ENCODE measurements around the gene TMEM161B. TPM values are rescaled to one million over a fixed set of nuclear protein-coding genes. Genes with fewer than 3 reads are reported as not detected.
"Not testable (repeated sequence)": the region's sequence is repeated elsewhere in the genome, so short reads cannot be mapped to it uniquely, and the experiment has no call there.

The TMEM161B gene
- total RNA-seq, 4 donors from 2014 or later = 16.3 to 20.5 (median 18.7) TPM

DNA sequence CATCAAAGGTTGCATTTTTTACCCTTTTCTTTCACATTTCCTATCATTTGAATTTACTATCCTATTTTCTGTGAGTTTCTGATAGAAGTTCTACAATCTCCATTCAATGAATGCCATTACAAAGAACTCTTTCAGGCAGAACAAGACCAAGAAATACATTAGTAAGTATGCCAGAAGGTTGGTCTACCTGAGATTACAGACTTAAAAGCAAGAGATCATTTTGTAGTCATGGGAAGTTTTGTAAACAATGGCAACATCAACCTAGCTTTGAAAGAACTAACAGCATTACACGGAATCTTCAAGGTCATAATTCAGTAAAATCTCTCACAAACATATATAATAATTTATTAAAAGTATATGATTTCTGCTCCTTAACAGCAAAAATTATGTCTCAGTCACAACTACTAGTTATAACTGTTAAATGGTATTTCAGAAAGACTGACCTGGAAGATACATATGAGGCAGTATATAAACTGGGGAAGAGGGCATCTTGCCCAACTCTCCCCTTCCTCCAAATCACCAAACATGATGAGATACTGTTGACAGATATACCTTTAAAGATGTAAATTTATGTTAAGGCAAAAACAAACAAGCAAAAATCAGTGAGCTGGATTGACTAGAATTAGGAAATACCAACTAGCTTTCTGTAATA is 23.3 kb downstream of the TMEM161B start:
- DNase-seq (ENCODE audit: low spot score in 2 of 2) = no peak
- Histone ChIP-seq H3K9me3 (no peaks in the 10 kb centered on the region), H3K4me1 (peaks cover 0 to 4% (median 0%) of the 10 kb centered on the region in 4 donors), H3K27ac (no peak overlapping the region), H3K27me3 (no peaks in the 10 kb centered on the region), H3K36me3 (no peaks in the 10 kb centered on the region), H3K4me3 (no peak overlapping the region)
- 84 to 100% methylated on average over 1 of the region's 1 CpG for WGBS, 2 donors
- TF ChIP-seq POLR2A (IDR thresholded peaks at IDR 0.05) (no peak), EP300 (IDR thresholded peaks at IDR 0.05) (no peak)
- TF ChIP-seq, protein P1, sequence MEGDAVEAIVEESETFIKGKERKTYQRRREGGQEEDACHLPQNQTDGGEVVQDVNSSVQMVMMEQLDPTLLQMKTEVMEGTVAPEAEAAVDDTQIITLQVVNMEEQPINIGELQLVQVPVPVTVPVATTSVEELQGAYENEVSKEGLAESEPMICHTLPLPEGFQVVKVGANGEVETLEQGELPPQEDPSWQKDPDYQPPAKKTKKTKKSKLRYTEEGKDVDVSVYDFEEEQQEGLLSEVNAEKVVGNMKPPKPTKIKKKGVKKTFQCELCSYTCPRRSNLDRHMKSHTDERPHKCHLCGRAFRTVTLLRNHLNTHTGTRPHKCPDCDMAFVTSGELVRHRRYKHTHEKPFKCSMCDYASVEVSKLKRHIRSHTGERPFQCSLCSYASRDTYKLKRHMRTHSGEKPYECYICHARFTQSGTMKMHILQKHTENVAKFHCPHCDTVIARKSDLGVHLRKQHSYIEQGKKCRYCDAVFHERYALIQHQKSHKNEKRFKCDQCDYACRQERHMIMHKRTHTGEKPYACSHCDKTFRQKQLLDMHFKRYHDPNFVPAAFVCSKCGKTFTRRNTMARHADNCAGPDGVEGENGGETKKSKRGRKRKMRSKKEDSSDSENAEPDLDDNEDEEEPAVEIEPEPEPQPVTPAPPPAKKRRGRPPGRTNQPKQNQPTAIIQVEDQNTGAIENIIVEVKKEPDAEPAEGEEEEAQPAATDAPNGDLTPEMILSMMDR (IDR thresholded peaks at IDR 0.05) = no peak

DNA sequence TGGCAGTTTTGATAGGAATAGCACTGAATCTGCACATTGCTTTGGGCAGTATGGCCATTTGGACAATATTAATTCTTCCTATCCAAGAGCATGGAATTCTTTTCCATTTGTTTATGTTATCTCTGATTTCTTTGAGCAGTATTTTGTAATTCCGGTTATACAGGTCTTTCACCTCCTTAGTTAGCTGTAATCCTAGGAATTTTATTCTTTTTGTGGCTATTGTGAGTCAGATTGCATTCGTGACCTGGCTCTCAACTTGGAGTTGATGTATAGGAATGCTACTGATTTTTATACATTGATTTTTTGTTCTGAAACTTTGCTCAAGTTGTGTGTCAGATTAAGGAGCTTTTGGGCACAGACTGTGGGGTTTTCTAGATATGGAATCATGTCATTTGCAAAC is 24.0 kb downstream of the TMEM161B start:
- H3K9me3 ChIP-seq = no peaks in the 10 kb centered on the region
- 91% methylated on average over 2 of the region's 2 CpGs for WGBS, 2 donors
- H3K36me3 ChIP-seq = peaks cover 0 to 6% (median 0%) of the 10 kb centered on the region in 3 donors
- TF ChIP-seq, protein P1 (IDR thresholded peaks at IDR 0.05) = no peak
- TF ChIP-seq EP300 (IDR thresholded peaks at IDR 0.05) = no peak
- no peak for TF ChIP-seq POLR2A (IDR thresholded peaks at IDR 0.05)
- no peaks in the 10 kb centered on the region for H3K27me3 ChIP-seq
- no peak overlapping the region for H3K27ac ChIP-seq
- no peak for DNase-seq (ENCODE audit: low spot score in 2 of 2)
- H3K4me1 ChIP-seq = no peaks in the 10 kb centered on the region
- H3K4me3 ChIP-seq = no peak overlapping the region

DNA sequence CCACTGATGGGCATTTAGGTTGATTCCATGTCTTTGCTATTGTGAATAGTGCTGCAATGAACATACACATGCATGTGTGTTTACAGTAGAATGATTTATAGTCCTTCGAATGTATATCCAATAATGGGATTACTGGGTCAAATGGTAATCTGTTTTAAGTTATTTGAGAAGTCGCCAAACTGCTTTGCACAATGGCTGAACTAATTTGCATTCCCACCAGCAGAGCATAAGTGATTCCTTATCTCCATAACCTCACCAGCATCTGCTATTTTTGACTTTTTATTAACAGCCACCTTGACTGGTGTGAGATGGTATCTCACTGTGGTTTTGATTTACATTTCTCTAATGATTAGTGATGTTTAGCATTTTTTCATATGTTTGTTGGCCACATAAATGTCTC is 25.2 kb downstream of the TMEM161B start:
- DNase-seq (ENCODE audit: low spot score in 2 of 2); H3K36me3 ChIP-seq; H3K4me1 ChIP-seq; H3K9me3 ChIP-seq; H3K4me3 ChIP-seq; H3K27ac ChIP-seq; H3K27me3 ChIP-seq: not testable (repeated sequence)
- WGBS, 2 donors = 90 to 96% methylated on average over 2 of the region's 2 CpGs

DNA sequence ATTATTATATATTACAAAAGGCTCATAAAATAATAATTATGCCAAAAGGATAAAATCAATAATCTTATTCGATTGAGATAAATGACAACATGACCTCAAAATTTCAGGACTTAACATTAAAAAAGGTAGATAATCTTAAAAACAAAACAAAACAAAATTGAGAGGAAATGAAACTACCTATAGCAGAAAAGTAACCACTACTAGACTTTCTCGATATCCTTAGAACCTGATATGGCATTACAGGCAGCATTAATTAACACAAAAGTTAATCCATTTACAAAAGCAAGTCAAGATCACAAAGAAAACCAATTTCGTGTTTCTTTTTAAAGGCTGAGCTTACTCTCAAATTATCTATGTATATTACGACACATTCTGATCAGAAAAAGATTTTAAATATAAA is 29.9 kb downstream of the TMEM161B start:
- H3K36me3 ChIP-seq = peaks cover 0 to 17% (median 0%) of the 10 kb centered on the region in 3 donors
- DNase-seq (ENCODE audit: low spot score in 2 of 2) = no peak
- WGBS, 2 donors = 93 to 95% methylated on average over 4 of the region's 4 CpGs
- TF ChIP-seq POLR2A (IDR thresholded peaks at IDR 0.05) (no peak), EP300 (IDR thresholded peaks at IDR 0.05) (no peak)
- TF ChIP-seq, protein P1 (IDR thresholded peaks at IDR 0.05) = no peak
- no peaks in the 10 kb centered on the region for H3K4me1 ChIP-seq
- H3K27me3 ChIP-seq = no peaks in the 10 kb centered on the region
- no peaks in the 10 kb centered on the region for H3K9me3 ChIP-seq
- H3K27ac ChIP-seq = no peak overlapping the region
- no peak overlapping the region for H3K4me3 ChIP-seq

DNA sequence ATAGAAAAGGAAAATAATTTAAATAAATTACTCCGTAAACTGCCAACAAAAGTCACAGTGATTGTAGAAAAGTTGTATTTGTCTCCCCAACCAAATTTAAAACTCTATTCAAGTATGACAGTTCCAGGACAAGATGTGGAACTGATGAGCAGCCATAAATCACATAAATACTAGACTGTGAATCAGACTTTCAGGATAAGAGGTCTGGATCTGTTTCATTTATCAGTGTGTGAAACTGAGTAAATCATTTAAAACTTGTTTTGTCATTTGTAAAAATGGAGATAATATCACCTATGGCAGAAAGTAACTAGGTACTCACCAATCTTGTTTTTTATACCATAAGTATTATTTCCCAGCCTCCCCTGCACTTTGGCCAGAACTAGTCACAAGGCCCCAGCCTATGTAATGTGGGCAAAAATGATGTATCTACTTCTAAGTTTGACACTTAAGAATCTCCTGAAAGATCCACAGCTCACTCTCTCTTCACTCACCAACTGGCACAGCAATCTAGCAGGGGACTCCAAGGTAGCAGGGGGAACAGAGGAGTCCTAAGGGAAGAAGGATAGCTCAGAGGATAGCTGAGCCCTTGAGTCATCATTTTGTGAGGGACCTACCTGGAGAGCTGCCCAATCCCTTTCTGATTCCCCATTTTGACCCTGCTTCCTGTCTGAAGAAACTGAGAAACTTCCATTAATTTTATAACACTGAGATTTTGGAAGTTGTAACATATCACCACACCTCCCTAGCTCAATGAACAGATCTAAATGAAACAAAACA is 31.6 kb downstream of the TMEM161B start:
- no peaks in the 10 kb centered on the region for H3K9me3 ChIP-seq
- H3K4me1 ChIP-seq = no peaks in the 10 kb centered on the region
- peaks cover 0 to 28% (median 0%) of the 10 kb centered on the region in 3 donors for H3K36me3 ChIP-seq
- DNase-seq (ENCODE audit: low spot score in 2 of 2) = no peak
- no peak for TF ChIP-seq POLR2A (IDR thresholded peaks at IDR 0.05)
- TF ChIP-seq, protein P1 (IDR thresholded peaks at IDR 0.05) = no peak
- TF ChIP-seq EP300 (IDR thresholded peaks at IDR 0.05) = no peak
- WGBS, 2 donors = 98 to 100% methylated on average over 1 of the region's 1 CpG
- H3K27ac ChIP-seq = no peak overlapping the region
- H3K4me3 ChIP-seq = no peak overlapping the region
- H3K27me3 ChIP-seq = no peaks in the 10 kb centered on the region
